ENCODE data around the gene HBA2.

Gene HBA2

GRCh38 chr16:189604-190186, 17.0 kb downstream of the HBA2 start:
- no peaks in the 10 kb centered on the region for H3K27me3 ChIP-seq (ENCODE audit: insufficient read depth, low read length)
- H3K79me2 ChIP-seq (ENCODE audit: insufficient read depth, low read length), result no peaks in the 10 kb centered on the region
- H3K4me2 ChIP-seq (ENCODE audit: low read length), result no peak overlapping the region
- no peak overlapping the region for H3K4me3 ChIP-seq (ENCODE audit: low read depth, low read length, poor library complexity, severe bottlenecking)
- H3F3A ChIP-seq (ENCODE audit: insufficient read depth, low read length), result no peaks in the 10 kb centered on the region
- no peaks in the 10 kb centered on the region for H3K9me2 ChIP-seq (ENCODE audit: low read depth, low read length)
- H3K4me1 ChIP-seq (ENCODE audit: insufficient read depth, low read length, severe bottlenecking), result no peaks in the 10 kb centered on the region
- no peak overlapping the region for H3K27ac ChIP-seq (ENCODE audit: low read depth, low read length, poor library complexity, severe bottlenecking)
- no peak overlapping the region for H3K9ac ChIP-seq (ENCODE audit: low read length)
- no peaks in the 10 kb centered on the region for H4K20me1 ChIP-seq (ENCODE audit: insufficient read depth, low read length)
- H2AFZ ChIP-seq (ENCODE audit: low read length), result no peak overlapping the region
- no peaks in the 10 kb centered on the region for H3K9me3 ChIP-seq (ENCODE audit: low read length)
- no peak for TF ChIP-seq EZH2 (IDR thresholded peaks at IDR 0.05; ENCODE audit: borderline replicate concordance, low read length)
- TF ChIP-seq CTCF (IDR thresholded peaks at IDR 0.05; ENCODE audit: low read length), result no peak
- peaks cover 78% of the 10 kb centered on the region for H3K36me3 ChIP-seq (ENCODE audit: insufficient read depth, low read length)

DNA sequence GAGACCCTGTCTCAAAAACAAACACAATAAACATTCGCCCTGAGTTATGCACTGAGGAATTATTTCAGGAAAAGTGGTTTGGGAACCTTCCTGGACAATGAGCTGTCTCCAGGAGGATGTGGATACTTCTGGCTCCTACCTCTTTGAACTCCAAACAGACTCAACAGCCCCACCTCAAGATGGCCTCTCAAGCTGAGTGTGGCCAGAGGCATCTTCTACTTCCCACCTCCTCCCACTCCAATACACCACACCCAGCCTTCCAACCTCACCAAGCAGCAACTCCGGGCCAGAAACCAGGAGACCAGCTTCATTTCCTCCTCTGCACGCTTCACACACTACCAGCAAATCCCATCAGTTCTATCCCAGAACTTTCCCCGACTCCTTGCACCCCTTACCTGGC, 19.2 kb downstream of the HBA2 start:
- no peak overlapping the region for H3K4me2 ChIP-seq (ENCODE audit: low read length)
- no peaks in the 10 kb centered on the region for H3K9me2 ChIP-seq (ENCODE audit: low read depth, low read length)
- H2AFZ ChIP-seq (ENCODE audit: low read length), result no peak overlapping the region
- H4K20me1 ChIP-seq (ENCODE audit: insufficient read depth, low read length), result no peaks in the 10 kb centered on the region
- H3K4me3 ChIP-seq (ENCODE audit: low read depth, low read length, poor library complexity, severe bottlenecking), result no peak overlapping the region
- H3K9me3 ChIP-seq (ENCODE audit: low read length), result no peaks in the 10 kb centered on the region
- TF ChIP-seq CTCF (IDR thresholded peaks at IDR 0.05; ENCODE audit: low read length) (no peak), EZH2 (IDR thresholded peaks at IDR 0.05; ENCODE audit: borderline replicate concordance, low read length) (no peak)
- H3F3A ChIP-seq (ENCODE audit: insufficient read depth, low read length), result no peaks in the 10 kb centered on the region
- H3K36me3 ChIP-seq (ENCODE audit: insufficient read depth, low read length), result peaks cover 91% of the 10 kb centered on the region
- no peaks in the 10 kb centered on the region for H3K79me2 ChIP-seq (ENCODE audit: insufficient read depth, low read length)
- no peaks in the 10 kb centered on the region for H3K27me3 ChIP-seq (ENCODE audit: insufficient read depth, low read length)
- H3K27ac ChIP-seq (ENCODE audit: low read depth, low read length, poor library complexity, severe bottlenecking), result no peak overlapping the region
- no peak overlapping the region for H3K9ac ChIP-seq (ENCODE audit: low read length)
- H3K4me1 ChIP-seq (ENCODE audit: insufficient read depth, low read length, severe bottlenecking), result no peaks in the 10 kb centered on the region

- H4K20me1 ChIP-seq (ENCODE audit: insufficient read depth, low read length), result no peaks in the 10 kb centered on the region
- peaks cover 90% of the 10 kb centered on the region for H3K36me3 ChIP-seq (ENCODE audit: insufficient read depth, low read length)
- no peak for TF ChIP-seq EZH2 (IDR thresholded peaks at IDR 0.05; ENCODE audit: borderline replicate concordance, low read length)
- no peak for TF ChIP-seq CTCF (IDR thresholded peaks at IDR 0.05; ENCODE audit: low read length)
- H3K9me3 ChIP-seq (ENCODE audit: low read length), result no peaks in the 10 kb centered on the region
- H3F3A ChIP-seq (ENCODE audit: insufficient read depth, low read length), result no peaks in the 10 kb centered on the region
- H3K4me1 ChIP-seq (ENCODE audit: insufficient read depth, low read length, severe bottlenecking), result no peaks in the 10 kb centered on the region
- no peak overlapping the region for H3K27ac ChIP-seq (ENCODE audit: low read depth, low read length, poor library complexity, severe bottlenecking)
- no peaks in the 10 kb centered on the region for H3K27me3 ChIP-seq (ENCODE audit: insufficient read depth, low read length)
- no peak overlapping the region for H2AFZ ChIP-seq (ENCODE audit: low read length)
- H3K9me2 ChIP-seq (ENCODE audit: low read depth, low read length), result no peaks in the 10 kb centered on the region
- no peak overlapping the region for H3K4me3 ChIP-seq (ENCODE audit: low read depth, low read length, poor library complexity, severe bottlenecking)
- H3K79me2 ChIP-seq (ENCODE audit: insufficient read depth, low read length), result no peaks in the 10 kb centered on the region
- no peak overlapping the region for H3K9ac ChIP-seq (ENCODE audit: low read length)
- no peak overlapping the region for H3K4me2 ChIP-seq (ENCODE audit: low read length)
These were observed 20.0 kb downstream of the HBA2 start for GRCh38 chr16:192686-193085.

All from OCI-LY1 (cell line).